Measurements from ENCODE around the gene TSPAN5. TPM values are rescaled to one million over a fixed set of nuclear protein-coding genes. Genes with fewer than 3 reads are reported as not detected.

The TSPAN5 gene
- total RNA-seq, 1 experiment from 2014 or later, result 4.3 TPM

- H3K4me3 ChIP-seq (ENCODE audit: insufficient read depth, low read depth, low read length), result no peak overlapping the region
Measured at GRCh38 chr4:98662626-98663225, 4.3 kb upstream of the TSPAN5 start.

GRCh38 chr4:98662055-98662453 is 3.6 kb upstream of the TSPAN5 start:
- H3K4me3 ChIP-seq (ENCODE audit: insufficient read depth, low read depth, low read length), result no peak overlapping the region
- no peak for DNase-seq
- H3K27me3 ChIP-seq (ENCODE audit: control insufficient read depth, insufficient read depth, low read length), result peaks cover 24% of the 10 kb centered on the region
- no peaks in the 10 kb centered on the region for H3K36me3 ChIP-seq (replicated peaks; ENCODE audit: control insufficient read depth, insufficient read depth, low read length)

More at GRCh38 chr4:98662626-98663225, 4.3 kb upstream of the TSPAN5 start:
- Histone ChIP-seq H3K27me3 (ENCODE audit: control insufficient read depth, insufficient read depth, low read length) (peaks cover 17% of the 10 kb centered on the region), H3K36me3 (replicated peaks; ENCODE audit: control insufficient read depth, insufficient read depth, low read length) (no peaks in the 10 kb centered on the region)
- peak; percentile 66 for DNase-seq

DNA sequence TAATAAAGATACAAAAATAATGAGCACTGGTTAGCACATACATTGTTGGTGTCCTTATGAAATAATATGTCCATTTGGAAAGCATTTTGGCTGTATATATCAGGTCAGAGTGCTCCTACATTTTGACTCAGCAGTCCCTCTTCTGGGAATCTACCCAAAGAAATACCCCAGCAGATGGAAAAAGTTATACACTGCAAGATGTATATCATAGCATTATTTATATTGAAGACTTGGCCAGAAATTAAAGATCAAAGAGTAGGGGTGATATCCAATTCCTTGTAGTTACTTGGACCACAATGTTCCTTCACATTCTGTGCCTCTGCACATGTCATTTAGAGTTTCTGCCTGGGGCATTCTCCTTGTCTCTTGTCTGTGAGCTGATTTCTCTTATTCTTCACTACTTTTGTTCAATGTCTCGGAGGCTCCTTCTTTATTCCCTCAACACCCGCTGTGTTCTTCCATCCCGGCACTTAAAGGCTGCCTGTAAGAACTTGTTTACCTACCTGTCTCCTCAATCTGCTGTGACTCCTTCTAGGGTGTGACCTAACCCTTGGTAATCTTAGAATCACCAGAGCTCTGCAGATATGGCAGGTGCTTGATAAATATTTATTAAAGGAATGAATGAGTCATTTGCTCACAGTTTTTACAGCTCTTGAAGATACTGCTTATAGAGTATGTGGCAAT is 3.1 kb upstream of the TSPAN5 start:
- H3K36me3 ChIP-seq (replicated peaks; ENCODE audit: control insufficient read depth, insufficient read depth, low read length), result no peaks in the 10 kb centered on the region
- peaks cover 26% of the 10 kb centered on the region for H3K27me3 ChIP-seq (ENCODE audit: control insufficient read depth, insufficient read depth, low read length)
- no peak overlapping the region for H3K4me3 ChIP-seq (ENCODE audit: insufficient read depth, low read depth, low read length)
- DNase-seq, result peak; percentile 47

DNA sequence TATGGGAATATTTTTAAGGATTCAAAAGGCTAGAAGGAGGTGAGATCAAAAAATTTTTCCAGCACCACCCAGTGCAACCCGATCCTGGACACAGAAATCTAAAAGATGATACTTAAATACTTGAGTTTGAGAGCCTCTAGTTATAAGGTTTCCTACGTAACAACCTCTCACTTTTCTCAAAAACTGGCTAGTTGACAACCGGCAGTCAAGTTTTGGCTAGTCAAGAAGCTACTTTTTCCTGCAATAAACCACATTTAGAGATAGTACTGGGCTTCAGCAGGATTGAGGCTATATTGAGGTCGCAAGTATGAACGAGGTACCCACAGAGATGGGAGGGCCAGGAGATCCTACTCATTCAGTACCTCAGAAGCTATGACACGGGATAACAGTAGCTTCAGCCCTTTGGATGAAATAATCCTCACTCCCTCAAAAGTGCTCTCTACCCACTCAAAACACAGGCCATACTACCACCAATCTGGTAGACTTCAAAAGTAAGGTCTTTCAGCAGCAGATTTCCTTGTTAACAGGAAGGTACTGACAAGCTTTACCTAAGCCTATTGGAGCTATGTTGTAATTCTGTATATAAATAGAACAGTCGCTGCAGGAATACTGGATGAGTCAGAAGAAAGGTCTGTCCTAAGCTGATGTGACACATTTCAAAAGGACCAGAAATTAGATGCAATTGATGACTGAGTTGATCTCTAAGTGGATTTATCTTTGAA is 1.5 kb upstream of the TSPAN5 start:
- H3K27me3 ChIP-seq (ENCODE audit: control insufficient read depth, insufficient read depth, low read length), result peaks cover 28% of the 10 kb centered on the region
- DNase-seq, result no peak
- H3K4me3 ChIP-seq (ENCODE audit: insufficient read depth, low read depth, low read length), result no peak overlapping the region; the same call in 1 of the 2 replicates

GRCh38 chr4:98659106-98659592 is 738 bp upstream of the TSPAN5 start:
- Histone ChIP-seq H3K27me3 (ENCODE audit: control insufficient read depth, insufficient read depth, low read length) (peaks cover 28% of the 10 kb centered on the region), H3K4me3 (ENCODE audit: insufficient read depth, low read depth, low read length) (peak overlapping the region; percentile 74), H3K36me3 (replicated peaks; ENCODE audit: control insufficient read depth, insufficient read depth, low read length) (no peaks in the 10 kb centered on the region)
- DNase-seq, result peak; percentile 64

More for the DNA sequence above, 1.5 kb upstream of the TSPAN5 start:
- H3K36me3 ChIP-seq (replicated peaks; ENCODE audit: control insufficient read depth, insufficient read depth, low read length), result no peaks in the 10 kb centered on the region

- H3K36me3 ChIP-seq (replicated peaks; ENCODE audit: control insufficient read depth, insufficient read depth, low read length), result no peaks in the 10 kb centered on the region
- peaks cover 28% of the 10 kb centered on the region for H3K27me3 ChIP-seq (ENCODE audit: control insufficient read depth, insufficient read depth, low read length)
- DNase-seq, result peak; percentile 73
- peak overlapping the region; percentile 74 for H3K4me3 ChIP-seq (ENCODE audit: insufficient read depth, low read depth, low read length)
Measured at GRCh38 chr4:98657531-98658286, 702 bp downstream of the TSPAN5 start.

DNA sequence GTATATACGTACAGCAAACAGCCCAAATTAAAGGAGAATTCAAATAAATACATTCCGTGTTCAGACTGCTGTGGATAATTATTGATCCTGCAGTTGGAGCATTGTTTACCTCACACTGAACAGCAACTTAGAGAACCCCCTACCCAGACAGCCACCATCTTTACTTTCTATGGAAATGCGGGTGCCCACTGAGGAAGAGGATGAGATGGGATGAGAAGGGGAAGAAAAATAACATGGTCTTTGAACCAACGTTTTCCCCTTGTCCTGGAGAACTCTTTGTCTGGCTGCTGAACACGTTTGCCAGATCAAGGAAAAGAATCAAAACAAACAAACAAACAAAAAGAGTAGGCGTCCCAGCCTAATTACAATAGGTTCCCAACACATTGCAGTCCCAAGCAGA is 1.5 kb downstream of the TSPAN5 start:
- Histone ChIP-seq H3K4me3 (ENCODE audit: insufficient read depth, low read depth, low read length) (no peak overlapping the region), H3K36me3 (replicated peaks; ENCODE audit: control insufficient read depth, insufficient read depth, low read length) (no peaks in the 10 kb centered on the region), H3K27me3 (ENCODE audit: control insufficient read depth, insufficient read depth, low read length) (peaks cover 28% of the 10 kb centered on the region)
- DNase-seq, result no peak

GRCh38 chr4:98656443-98656842 is 2.0 kb downstream of the TSPAN5 start:
- no peak for DNase-seq
- H3K36me3 ChIP-seq (replicated peaks; ENCODE audit: control insufficient read depth, insufficient read depth, low read length), result no peaks in the 10 kb centered on the region
- H3K4me3 ChIP-seq (ENCODE audit: insufficient read depth, low read depth, low read length), result no peak overlapping the region
- peaks cover 28% of the 10 kb centered on the region for H3K27me3 ChIP-seq (ENCODE audit: control insufficient read depth, insufficient read depth, low read length)

- Histone ChIP-seq H3K4me3 (ENCODE audit: insufficient read depth, low read depth, low read length) (no peak overlapping the region), H3K27me3 (ENCODE audit: control insufficient read depth, insufficient read depth, low read length) (peaks cover 17% of the 10 kb centered on the region), H3K36me3 (replicated peaks; ENCODE audit: control insufficient read depth, insufficient read depth, low read length) (no peaks in the 10 kb centered on the region)
- no peak for DNase-seq
Measured at GRCh38 chr4:98653890-98654867, 4.2 kb downstream of the TSPAN5 start.

GRCh38 chr4:98652996-98653395 is 5.4 kb downstream of the TSPAN5 start:
- H3K27me3 ChIP-seq (ENCODE audit: control insufficient read depth, insufficient read depth, low read length), result peaks cover 13% of the 10 kb centered on the region
- no peak for DNase-seq
- no peak overlapping the region for H3K4me3 ChIP-seq (ENCODE audit: insufficient read depth, low read depth, low read length)
- H3K36me3 ChIP-seq (replicated peaks; ENCODE audit: control insufficient read depth, insufficient read depth, low read length), result no peaks in the 10 kb centered on the region

- no peaks in the 10 kb centered on the region; the same call in 1 of the 2 replicates for H3K27me3 ChIP-seq (ENCODE audit: control insufficient read depth, insufficient read depth, low read length)
- no peak for DNase-seq
- no peak overlapping the region for H3K4me3 ChIP-seq (ENCODE audit: insufficient read depth, low read depth, low read length)
- no peaks in the 10 kb centered on the region for H3K36me3 ChIP-seq (replicated peaks; ENCODE audit: control insufficient read depth, insufficient read depth, low read length)
Measured at GRCh38 chr4:98648602-98649001, 9.8 kb downstream of the TSPAN5 start.

GRCh38 chr4:98646422-98646821 is 12.0 kb downstream of the TSPAN5 start:
- Histone ChIP-seq H3K4me3 (ENCODE audit: insufficient read depth, low read depth, low read length) (no peak overlapping the region), H3K36me3 (replicated peaks; ENCODE audit: control insufficient read depth, insufficient read depth, low read length) (no peaks in the 10 kb centered on the region), H3K27me3 (ENCODE audit: control insufficient read depth, insufficient read depth, low read length) (no peaks in the 10 kb centered on the region; the same call in 1 of the 2 replicates)
- DNase-seq, result no peak

- Histone ChIP-seq H3K4me3 (ENCODE audit: insufficient read depth, low read depth, low read length) (no peak overlapping the region), H3K27me3 (ENCODE audit: control insufficient read depth, insufficient read depth, low read length) (no peaks in the 10 kb centered on the region; the same call in 1 of the 2 replicates), H3K36me3 (replicated peaks; ENCODE audit: control insufficient read depth, insufficient read depth, low read length) (no peaks in the 10 kb centered on the region)
- no peak for DNase-seq
Measured at GRCh38 chr4:98645527-98645926, 12.9 kb downstream of the TSPAN5 start.
